A549 (cell line): ENCODE results near the gene MINDY4.

Experiments
- BCL3 ChIP-seq: fragments of >200 bp; sonication (Bioruptor Twin); formaldehyde crosslinking; IDR thresholded peaks from 3 replicates; pipeline ENCODE4 v1.6.1; 2016
- HOXA7 ChIP-seq: fragments of 250-450 bp; sonication (Bioruptor Pico); IDR thresholded peaks from 2 replicates; pipeline ENCODE4 v1.5.0; 2020; ENCODE audit warnings: mild to moderate bottlenecking, moderate library complexity
- MAZ ChIP-seq: fragments of 150-350 bp; IDR thresholded peaks from 2 replicates; pipeline ENCODE4 v1.6.1; 2014; ENCODE audit warnings: antibody characterized with exemption, low read depth, low read length, borderline replicate concordance
- POLR2A ChIP-seq: IDR thresholded peaks from 2 replicates; pipeline ENCODE4 v1.6.1; 2012; ENCODE audit warnings: mild to moderate bottlenecking, low read length
- RNF2 ChIP-seq: fragments of 200-600 bp; sonication (generic); IDR thresholded peaks from 2 replicates; pipeline ENCODE4 v1.6.1; 2016; ENCODE audit warnings: low read depth, mild to moderate bottlenecking, antibody characterized with exemption, moderate library complexity, borderline replicate concordance
- TF ChIP-seq, protein P1 (sequence below): fragments of 450-650 bp; IDR thresholded peaks from 2 replicates; pipeline ENCODE4 v1.6.1; 2014; ENCODE audit warnings: antibody characterized with exemption

DNA sequence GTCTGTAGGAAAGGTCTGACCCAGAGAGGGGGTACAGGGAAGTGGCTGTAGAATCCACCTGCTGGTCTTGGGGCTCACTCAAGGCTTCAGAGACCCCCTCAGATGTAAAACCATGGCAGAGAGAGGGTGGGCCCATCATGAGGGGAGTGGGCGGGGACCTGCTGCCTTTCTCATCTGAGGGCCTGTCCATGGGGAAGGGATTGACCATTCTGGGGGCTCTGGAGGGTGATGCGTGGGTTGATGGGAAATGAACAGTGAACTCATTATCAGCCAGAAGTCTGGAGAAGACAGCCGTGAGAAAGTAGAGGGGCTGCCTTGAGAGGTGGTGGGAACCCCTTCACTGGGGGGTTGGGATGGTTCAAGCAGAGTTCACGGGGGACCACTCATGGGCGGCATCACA, 66.8 kb downstream of the MINDY4 start:
- TF ChIP-seq POLR2A = no peak
- TF ChIP-seq, protein P1, sequence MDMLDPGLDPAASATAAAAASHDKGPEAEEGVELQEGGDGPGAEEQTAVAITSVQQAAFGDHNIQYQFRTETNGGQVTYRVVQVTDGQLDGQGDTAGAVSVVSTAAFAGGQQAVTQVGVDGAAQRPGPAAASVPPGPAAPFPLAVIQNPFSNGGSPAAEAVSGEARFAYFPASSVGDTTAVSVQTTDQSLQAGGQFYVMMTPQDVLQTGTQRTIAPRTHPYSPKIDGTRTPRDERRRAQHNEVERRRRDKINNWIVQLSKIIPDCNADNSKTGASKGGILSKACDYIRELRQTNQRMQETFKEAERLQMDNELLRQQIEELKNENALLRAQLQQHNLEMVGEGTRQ = no peak
- TF ChIP-seq RNF2 = no peak
- no peak for TF ChIP-seq MAZ
- no peak for TF ChIP-seq BCL3
- TF ChIP-seq HOXA7 (CRISPR knock-in tag) = no peak
